T-cell (primary cell): Measurements from ENCODE around the gene KCNIP1. TPM values are rescaled to one million over a fixed set of nuclear protein-coding genes. Genes with fewer than 3 reads are reported as not detected.

Experiments used
- ATAC-seq, 4 experiments: fragments of 200-7000 bp in 3 of 4; fragments of 150-1000 bp in 1 of 4; cut with Tn5 transposase; replicated peaks in 1 of 4; 1 replicate in 3 of 4; 2 replicates in 1 of 4; pipeline ENCODE4 v1.10.0; 2021; ENCODE audit warnings: moderate library complexity in 3 of 4, mild to moderate bottlenecking in 2 of 4, moderate number of reproducible peaks in 1 of 4
- CTCF ChIA-PET, 2 donors: fragments of 300-600 bp; sonication (Branson Sonifier 250); formaldehyde crosslinking; loops; one replicate each; lab custom pipeline; 2022; ENCODE audit warnings: antibody characterized with exemption in 2 of 2; lab: Charles Lee
- POLR2A ChIA-PET, 2 donors: fragments of 300-600 bp; sonication (Branson Sonifier 250); formaldehyde crosslinking; loops; one replicate each; lab custom pipeline; 2022; ENCODE audit warnings: antibody characterized with exemption in 2 of 2; lab: Charles Lee
- DNase-seq, 35 experiments: peaks; one replicate each; pipeline versions ENCODE4 v3.0.0 to v3.0.0-alpha.2; 2013 to 2023
- H3K27ac ChIP-seq: one replicate; pipeline ENCODE4 v1.5.1; 2013; ENCODE audit warnings: low read length
- H3K27me3 ChIP-seq, 2 experiments: replicated peaks in 1 of 2; 1 replicate in 1 of 2; 2 replicates in 1 of 2; pipeline versions ENCODE4 v1.6.1 to v1.7.0; 2013; ENCODE audit warnings: low read length in 1 of 2, mixed read lengths in 1 of 2; ENCODE audit not compliant: control insufficient read depth in 2 of 2, insufficient read depth in 2 of 2; ENCODE audit errors: extremely low read depth in 1 of 2
- H3K36me3 ChIP-seq, 2 donors: 1 replicate in 1 of 2; 2 replicates in 1 of 2; pipeline versions ENCODE4 v1.6.1 to v1.7.0; 2013; ENCODE audit warnings: low read length in 1 of 2; ENCODE audit not compliant: control insufficient read depth in 2 of 2, insufficient read depth in 1 of 2; ENCODE audit errors: extremely low read depth in 1 of 2
- H3K4me1 ChIP-seq, 2 experiments: 1 replicate in 1 of 2; 2 replicates in 1 of 2; pipeline versions ENCODE4 v1.6.1 to v1.7.0; 2013; ENCODE audit warnings: low read length in 2 of 2, mixed read lengths in 1 of 2; ENCODE audit not compliant: insufficient read depth in 2 of 2, control insufficient read depth in 1 of 2; ENCODE audit errors: extremely low read depth in 1 of 2
- H3K4me3 ChIP-seq, 2 donors: 1 replicate in 1 of 2; 2 replicates in 1 of 2; pipeline versions ENCODE4 v1.5.1 to v1.7.0; 2013; ENCODE audit warnings: mild to moderate bottlenecking in 2 of 2, low read length in 1 of 2, moderate library complexity in 1 of 2; ENCODE audit not compliant: control insufficient read depth in 1 of 2; ENCODE audit errors: extremely low read depth in 1 of 2
- H3K9me3 ChIP-seq: 2 replicates; pipeline ENCODE4 v1.7.0; 2013
- H3K27ac Mint-ChIP-seq, 2 donors: one replicate each; pipeline ENCODE4 v1.8.0; 2020 to 2021; ENCODE audit warnings: mild to moderate bottlenecking in 2 of 2, mixed read lengths in 2 of 2
- H3K27me3 Mint-ChIP-seq, 2 donors: one replicate each; pipeline ENCODE4 v1.8.0; 2021 to 2022; ENCODE audit warnings: mixed read lengths in 2 of 2
- H3K36me3 Mint-ChIP-seq: one replicate; pipeline ENCODE4 v1.8.0; 2021; ENCODE audit warnings: mixed read lengths
- H3K4me1 Mint-ChIP-seq, 3 donors: one replicate each; pipeline ENCODE4 v1.8.0; 2020 to 2022; ENCODE audit warnings: mixed read lengths in 3 of 3, mild to moderate bottlenecking in 1 of 3
- H3K4me3 Mint-ChIP-seq, 3 donors: one replicate each; pipeline ENCODE4 v1.8.0; 2020 to 2022; ENCODE audit warnings: mild to moderate bottlenecking in 3 of 3, mixed read lengths in 3 of 3, moderate library complexity in 3 of 3
- H3K9me3 Mint-ChIP-seq, 3 donors: one replicate each; pipeline ENCODE4 v1.8.0; 2020 to 2022; ENCODE audit warnings: mixed read lengths in 3 of 3
- WGBS: methylation state at CpG from one replicate; pipeline ENCODE4 v1.1.5; 2013; ENCODE audit warnings: missing lambda C conversion rate; ENCODE audit not compliant: insufficient coverage; 5-methylcytosine and 5-hydroxymethylcytosine counted together
- total RNA-seq, 35 experiments: library from RNA in 6 of 35; stranded (reverse) in 6 of 35; fragments of 120-200 nt in 1 of 35; gene quantifications; one replicate each; pipeline versions ENCODE4 v1.2.1 to v1.2.4 and lab custom pipeline; 2013 to 2026

Gene KCNIP1
- total RNA-seq, 5 donors from 2014 or later (not counting 1 experiment from before 2014, with no cell fraction given), result not detected

GRCh38 chr5:170606941-170607340, 103.1 kb downstream of the KCNIP1 start:
- Histone ChIP-seq H3K27me3 (peaks cover 0 to 26% of the 10 kb centered on the region in 2 experiments), H3K4me3 (no peak overlapping the region), H3K9me3 (no peaks in the 10 kb centered on the region), H3K36me3 (no peaks in the 10 kb centered on the region), H3K4me1 (no peaks in the 10 kb centered on the region), H3K27ac (no peak overlapping the region)
- WGBS, result no CpG with 5 or more reads among the region's 9 CpGs
- no peaks in the 10 kb centered on the region for H3K4me1 Mint-ChIP-seq
- H3K9me3 Mint-ChIP-seq, result no peaks in the 10 kb centered on the region
- no peak for DNase-seq
- ATAC-seq, result no peak
- no peak overlapping the region for H3K4me3 Mint-ChIP-seq
- CTCF ChIA-PET, result no interaction called here
- peaks cover 8 to 13% of the 10 kb centered on the region in 2 donors for H3K27me3 Mint-ChIP-seq
- H3K27ac Mint-ChIP-seq, result no peak overlapping the region
- H3K36me3 Mint-ChIP-seq, result no peaks in the 10 kb centered on the region
- POLR2A ChIA-PET, result no interaction called here

- POLR2A ChIA-PET, result no interaction called here
- Histone ChIP-seq H3K9me3 (no peaks in the 10 kb centered on the region), H3K27me3 (peaks cover 0 to 10% of the 10 kb centered on the region in 2 experiments), H3K27ac (no peak overlapping the region), H3K4me1 (no peaks in the 10 kb centered on the region), H3K4me3 (no peak overlapping the region), H3K36me3 (no peaks in the 10 kb centered on the region)
- WGBS, result 36% methylated on average over 2 of the region's 6 CpGs
- Mint-ChIP-seq H3K36me3 (no peaks in the 10 kb centered on the region), H3K27ac (no peak overlapping the region), H3K27me3 (peaks cover 10 to 11% of the 10 kb centered on the region in 2 donors), H3K9me3 (no peaks in the 10 kb centered on the region), H3K4me3 (no peak overlapping the region), H3K4me1 (no peaks in the 10 kb centered on the region)
- DNase-seq (no peak), ATAC-seq (no peak)
- CTCF ChIA-PET, result no interaction called here
Observed at GRCh38 chr5:170611449-170612090, 107.8 kb downstream of the KCNIP1 start.

GRCh38 chr5:170612256-170612678, 108.4 kb downstream of the KCNIP1 start:
- DNase-seq (no peak), ATAC-seq (no peak)
- no peak overlapping the region for H3K4me3 Mint-ChIP-seq
- H3K27me3 Mint-ChIP-seq, result peaks cover 4 to 13% of the 10 kb centered on the region in 2 donors
- H3K4me1 Mint-ChIP-seq, result no peaks in the 10 kb centered on the region
- H3K27ac ChIP-seq, result no peak overlapping the region
- H3K36me3 Mint-ChIP-seq, result no peaks in the 10 kb centered on the region
- POLR2A ChIA-PET, result no interaction called here
- no peaks in the 10 kb centered on the region for H3K4me1 ChIP-seq
- no peaks in the 10 kb centered on the region for H3K9me3 Mint-ChIP-seq
- 81% methylated on average over 4 of the region's 6 CpGs for WGBS
- no peak overlapping the region for H3K27ac Mint-ChIP-seq
- peaks cover 0 to 7% of the 10 kb centered on the region in 2 experiments for H3K27me3 ChIP-seq
- H3K4me3 ChIP-seq, result no peak overlapping the region
- no peaks in the 10 kb centered on the region for H3K36me3 ChIP-seq
- no peaks in the 10 kb centered on the region for H3K9me3 ChIP-seq
- CTCF ChIA-PET, result no interaction called here

- H3K4me3 Mint-ChIP-seq, result no peak overlapping the region
- ATAC-seq, result no peak
- CTCF ChIA-PET, result interaction anchor here (0.6 to 1.1 kb wide), 2 partner anchors 8 to 24 kb away, joined by 3 to 6 read pairs; no protein-coding TSS in a partner anchor
Observed at GRCh38 chr5:170614065-170614490, 110.3 kb downstream of the KCNIP1 start.

GRCh38 chr5:170614720-170615119, 110.9 kb downstream of the KCNIP1 start:
- H3K9me3 Mint-ChIP-seq, result no peaks in the 10 kb centered on the region
- H3K36me3 Mint-ChIP-seq, result no peaks in the 10 kb centered on the region
- no peak overlapping the region for H3K27ac Mint-ChIP-seq
- Histone ChIP-seq H3K27ac (no peak overlapping the region), H3K4me1 (no peaks in the 10 kb centered on the region), H3K4me3 (no peak overlapping the region), H3K9me3 (no peaks in the 10 kb centered on the region), H3K27me3 (peaks cover 0 to 3% of the 10 kb centered on the region in 2 experiments), H3K36me3 (no peaks in the 10 kb centered on the region)
- H3K27me3 Mint-ChIP-seq, result peaks cover 4 to 13% of the 10 kb centered on the region in 2 donors
- ChIA-PET POLR2A (interaction anchor here in 1 of 2 donors (1.3 kb wide), 1 partner anchor 12 kb away, joined by 5 read pairs; no protein-coding TSS in a partner anchor), CTCF (interaction anchor here (0.6 to 1.1 kb wide), 2 partner anchors 9 to 23 kb away, joined by 3 to 6 read pairs; no protein-coding TSS in a partner anchor)
- 78% methylated on average over 2 of the region's 7 CpGs for WGBS
- DNase-seq (no peak), ATAC-seq (no peak)
- H3K4me3 Mint-ChIP-seq, result no peak overlapping the region
- H3K4me1 Mint-ChIP-seq, result peaks cover 0 to 7% (median 4%) of the 10 kb centered on the region in 3 donors

More at GRCh38 chr5:170614065-170614490, 110.3 kb downstream of the KCNIP1 start:
- H3K36me3 Mint-ChIP-seq, result no peaks in the 10 kb centered on the region
- 83% methylated on average over 4 of the region's 5 CpGs for WGBS
- no peak overlapping the region for H3K27ac Mint-ChIP-seq
- H3K9me3 Mint-ChIP-seq, result no peaks in the 10 kb centered on the region
- H3K4me1 ChIP-seq, result no peaks in the 10 kb centered on the region
- no peak overlapping the region for H3K27ac ChIP-seq
- POLR2A ChIA-PET, result interaction anchor here in 1 of 2 donors (1.3 kb wide), 1 partner anchor 12 kb away, joined by 5 read pairs; no protein-coding TSS in a partner anchor
- DNase-seq, result no peak
- H3K4me1 Mint-ChIP-seq, result peaks cover 0 to 7% (median 4%) of the 10 kb centered on the region in 3 donors
- no peak overlapping the region for H3K4me3 ChIP-seq
- H3K9me3 ChIP-seq, result no peaks in the 10 kb centered on the region
- peaks cover 0 to 3% of the 10 kb centered on the region in 2 experiments for H3K27me3 ChIP-seq
- H3K27me3 Mint-ChIP-seq, result peaks cover 4 to 13% of the 10 kb centered on the region in 2 donors
- no peaks in the 10 kb centered on the region for H3K36me3 ChIP-seq

GRCh38 chr5:170617533-170618490, 114.0 kb downstream of the KCNIP1 start:
- H3K27me3 ChIP-seq, result peaks cover 0 to 3% of the 10 kb centered on the region in 2 experiments
- WGBS, result 37% methylated on average over 3 of the region's 7 CpGs
- no peak overlapping the region for H3K27ac Mint-ChIP-seq
- H3K27ac ChIP-seq, result no peak overlapping the region
- H3K9me3 ChIP-seq, result no peaks in the 10 kb centered on the region
- DNase-seq (no peak), ATAC-seq (no peak)
- no peak overlapping the region for H3K4me3 Mint-ChIP-seq
- no peaks in the 10 kb centered on the region for H3K36me3 Mint-ChIP-seq
- H3K4me1 ChIP-seq, result no peaks in the 10 kb centered on the region
- H3K9me3 Mint-ChIP-seq, result no peaks in the 10 kb centered on the region
- POLR2A ChIA-PET, result no interaction called here
- peaks cover 0 to 7% (median 4%) of the 10 kb centered on the region in 3 donors for H3K4me1 Mint-ChIP-seq
- CTCF ChIA-PET, result no interaction called here
- no peaks in the 10 kb centered on the region for H3K36me3 ChIP-seq
- no peak overlapping the region for H3K4me3 ChIP-seq
- peaks cover 4 to 11% of the 10 kb centered on the region in 2 donors for H3K27me3 Mint-ChIP-seq
